MG63 (cell line): Measurements from ENCODE around the gene CHRNA1. TPM values are rescaled to one million over a fixed set of nuclear protein-coding genes. Genes with fewer than 3 reads are reported as not detected.

Experiments used
- DNase-seq: peaks from one replicate; pipeline ENCODE4 v3.0.0-alpha.2; 2020
- H3K27me3 ChIP-seq: fragments of 250-450 bp; sonication (Bioruptor Pico); 2 replicates; pipeline ENCODE4 v1.5.1; 2020; ENCODE audit warnings: mild to moderate bottlenecking, moderate library complexity
- H3K36me3 ChIP-seq: fragments of 250-450 bp; sonication (Bioruptor Pico); 2 replicates; pipeline ENCODE4 v1.5.1; 2020; ENCODE audit warnings: mild to moderate bottlenecking, moderate library complexity
- H3K4me3 ChIP-seq: fragments of 250-450 bp; sonication (Bioruptor Pico); 2 replicates; pipeline ENCODE4 v1.5.1; 2020; ENCODE audit warnings: mild to moderate bottlenecking, moderate library complexity
- H3K9me3 ChIP-seq: fragments of 250-450 bp; sonication (Bioruptor Pico); 2 replicates; pipeline ENCODE4 v1.5.1; 2020; ENCODE audit warnings: mild to moderate bottlenecking, moderate library complexity
- total RNA-seq: library from RNA; depleted of rRNA; stranded (reverse); fragments of >200 nt; shearing (Covaris generic); gene quantifications from 2 replicates; pipeline ENCODE4 v1.2.3, GENCODE V29; 2014; ENCODE audit warnings: low replicate concordance

CHRNA1 gene
- total RNA-seq, 1 experiment from 2014 or later = not detected

GRCh38 chr2:174748948-174749347 lies 15.3 kb downstream of the CHRNA1 start:
- Histone ChIP-seq H3K27me3 (no peaks in the 10 kb centered on the region; the same call in 1 of the 2 replicates), H3K36me3 (no peaks in the 10 kb centered on the region), H3K9me3 (no peaks in the 10 kb centered on the region), H3K4me3 (no peak overlapping the region)
- DNase-seq = peak; percentile 30

GRCh38 chr2:174745142-174745541 lies 19.1 kb downstream of the CHRNA1 start:
- Histone ChIP-seq H3K27me3 (no peaks in the 10 kb centered on the region; the same call in 1 of the 2 replicates), H3K4me3 (no peak overlapping the region), H3K36me3 (no peaks in the 10 kb centered on the region), H3K9me3 (no peaks in the 10 kb centered on the region)
- no peak for DNase-seq

GRCh38 chr2:174744111-174744510 lies 20.2 kb downstream of the CHRNA1 start:
- no peak for DNase-seq
- H3K36me3 ChIP-seq = no peaks in the 10 kb centered on the region
- no peaks in the 10 kb centered on the region for H3K9me3 ChIP-seq
- H3K4me3 ChIP-seq = no peak overlapping the region
- no peaks in the 10 kb centered on the region for H3K27me3 ChIP-seq

GRCh38 chr2:174740721-174741120 lies 23.6 kb downstream of the CHRNA1 start:
- no peak overlapping the region for H3K4me3 ChIP-seq
- no peak for DNase-seq
- H3K9me3 ChIP-seq = no peaks in the 10 kb centered on the region
- no peaks in the 10 kb centered on the region for H3K27me3 ChIP-seq
- H3K36me3 ChIP-seq = no peaks in the 10 kb centered on the region

GRCh38 chr2:174738841-174739240 lies 25.4 kb downstream of the CHRNA1 start:
- no peak overlapping the region for H3K4me3 ChIP-seq
- H3K36me3 ChIP-seq = no peaks in the 10 kb centered on the region
- H3K27me3 ChIP-seq = no peaks in the 10 kb centered on the region
- DNase-seq = no peak
- no peaks in the 10 kb centered on the region for H3K9me3 ChIP-seq

- H3K4me3 ChIP-seq = no peak overlapping the region
- no peaks in the 10 kb centered on the region for H3K36me3 ChIP-seq
- H3K27me3 ChIP-seq = peaks cover 11% of the 10 kb centered on the region
- no peak for DNase-seq
- H3K9me3 ChIP-seq = no peaks in the 10 kb centered on the region
Observed at GRCh38 chr2:174731546-174731945, 32.7 kb downstream of the CHRNA1 start.

GRCh38 chr2:174730698-174731018 lies 33.6 kb downstream of the CHRNA1 start:
- Histone ChIP-seq H3K9me3 (no peaks in the 10 kb centered on the region), H3K27me3 (peaks cover 11% of the 10 kb centered on the region), H3K4me3 (no peak overlapping the region; the same call in 1 of the 2 replicates), H3K36me3 (no peaks in the 10 kb centered on the region)
- DNase-seq = no peak

- peaks cover 11% of the 10 kb centered on the region for H3K27me3 ChIP-seq
- peak overlapping the region; percentile 32 for H3K4me3 ChIP-seq
- DNase-seq = peak; percentile 20
- H3K36me3 ChIP-seq = no peaks in the 10 kb centered on the region
- no peaks in the 10 kb centered on the region for H3K9me3 ChIP-seq
Observed at GRCh38 chr2:174729797-174730697, 34.2 kb downstream of the CHRNA1 start.

- no peaks in the 10 kb centered on the region for H3K36me3 ChIP-seq
- DNase-seq = no peak
- no peak overlapping the region for H3K4me3 ChIP-seq
- H3K27me3 ChIP-seq = peaks cover 11% of the 10 kb centered on the region
- no peaks in the 10 kb centered on the region for H3K9me3 ChIP-seq
Observed at GRCh38 chr2:174728096-174728495, 36.2 kb downstream of the CHRNA1 start.

- no peak for DNase-seq
- Histone ChIP-seq H3K27me3 (peaks cover 11% of the 10 kb centered on the region), H3K36me3 (no peaks in the 10 kb centered on the region), H3K9me3 (no peaks in the 10 kb centered on the region), H3K4me3 (no peak overlapping the region)
Observed at GRCh38 chr2:174726212-174726611, 38.1 kb downstream of the CHRNA1 start.

- Histone ChIP-seq H3K9me3 (no peaks in the 10 kb centered on the region), H3K36me3 (no peaks in the 10 kb centered on the region), H3K4me3 (no peak overlapping the region), H3K27me3 (no peaks in the 10 kb centered on the region; the same call in 1 of the 2 replicates)
- no peak for DNase-seq
Observed at GRCh38 chr2:174722942-174723592, 41.2 kb downstream of the CHRNA1 start.

- H3K27me3 ChIP-seq = no peaks in the 10 kb centered on the region
- DNase-seq = no peak
- H3K36me3 ChIP-seq = no peaks in the 10 kb centered on the region
- no peaks in the 10 kb centered on the region for H3K9me3 ChIP-seq
- H3K4me3 ChIP-seq = no peak overlapping the region
Observed at GRCh38 chr2:174719016-174719415, 45.3 kb downstream of the CHRNA1 start.

- Histone ChIP-seq H3K27me3 (no peaks in the 10 kb centered on the region), H3K36me3 (no peaks in the 10 kb centered on the region), H3K9me3 (no peaks in the 10 kb centered on the region), H3K4me3 (no peak overlapping the region)
- DNase-seq = no peak
Observed at GRCh38 chr2:174718591-174718990, 45.7 kb downstream of the CHRNA1 start.

GRCh38 chr2:174717916-174718315 lies 46.4 kb downstream of the CHRNA1 start:
- no peak for DNase-seq
- Histone ChIP-seq H3K4me3 (no peak overlapping the region), H3K27me3 (no peaks in the 10 kb centered on the region)

GRCh38 chr2:174717273-174717672 lies 47.0 kb downstream of the CHRNA1 start:
- no peak for DNase-seq
- H3K9me3 ChIP-seq = no peaks in the 10 kb centered on the region
- H3K4me3 ChIP-seq = no peak overlapping the region
- H3K27me3 ChIP-seq = no peaks in the 10 kb centered on the region
- H3K36me3 ChIP-seq = no peaks in the 10 kb centered on the region

More at GRCh38 chr2:174717916-174718315, 46.4 kb downstream of the CHRNA1 start:
- H3K9me3 ChIP-seq = no peaks in the 10 kb centered on the region
- no peaks in the 10 kb centered on the region for H3K36me3 ChIP-seq

GRCh38 chr2:174716785-174717184 lies 47.5 kb downstream of the CHRNA1 start:
- no peak for DNase-seq

GRCh38 chr2:174713686-174714085 lies 50.6 kb downstream of the CHRNA1 start:
- no peaks in the 10 kb centered on the region for H3K27me3 ChIP-seq
- H3K9me3 ChIP-seq = no peaks in the 10 kb centered on the region
- H3K4me3 ChIP-seq = no peak overlapping the region
- no peak for DNase-seq
- H3K36me3 ChIP-seq = no peaks in the 10 kb centered on the region

More at GRCh38 chr2:174716785-174717184, 47.5 kb downstream of the CHRNA1 start:
- no peaks in the 10 kb centered on the region for H3K36me3 ChIP-seq
- no peak overlapping the region for H3K4me3 ChIP-seq
- H3K9me3 ChIP-seq = no peaks in the 10 kb centered on the region
- H3K27me3 ChIP-seq = no peaks in the 10 kb centered on the region

GRCh38 chr2:174711206-174711605 lies 53.1 kb downstream of the CHRNA1 start:
- H3K9me3 ChIP-seq = no peaks in the 10 kb centered on the region

More at GRCh38 chr2:174711206-174711605, 53.1 kb downstream of the CHRNA1 start:
- DNase-seq = no peak
- H3K36me3 ChIP-seq = no peaks in the 10 kb centered on the region
- no peaks in the 10 kb centered on the region for H3K27me3 ChIP-seq
- H3K4me3 ChIP-seq = no peak overlapping the region
